Thyroid gland (tissue), 4 donors: ENCODE data around the gene TBCC. TPM values are rescaled to one million over a fixed set of nuclear protein-coding genes. Genes with fewer than 3 reads are reported as not detected.

Experiments
- DNase-seq, 2 donors: peaks; one replicate each; pipeline ENCODE4 v3.0.0-alpha.2; 2019
- H3K27ac ChIP-seq, 3 donors: fragments of 200-600 bp; sonication (generic); 1 replicate in 2 of 3; 2 replicates in 1 of 3; pipeline ENCODE4 v1.5.1; 2016 to 2019; ENCODE audit warnings: mild to moderate bottlenecking in 1 of 3, moderate library complexity in 1 of 3
- H3K27me3 ChIP-seq: fragments of 200-600 bp; sonication (generic); one replicate; pipeline ENCODE4 v1.5.1; 2019
- H3K36me3 ChIP-seq, 2 donors: fragments of 200-600 bp; sonication (generic); one replicate each; pipeline ENCODE4 v1.5.1; 2016 to 2019
- H3K4me1 ChIP-seq, 2 donors: fragments of 200-600 bp; sonication (generic); one replicate each; pipeline ENCODE4 v1.5.1; 2017 to 2019
- H3K4me3 ChIP-seq, 3 donors: fragments of 200-600 bp; sonication (generic); replicated peaks in 1 of 3; 1 replicate in 2 of 3; 2 replicates in 1 of 3; pipeline ENCODE4 v1.5.1; 2016; ENCODE audit warnings: mild to moderate bottlenecking in 1 of 3
- H3K9me3 ChIP-seq: fragments of 200-600 bp; sonication (generic); one replicate; pipeline ENCODE4 v1.5.1; 2017
- CTCF ChIP-seq, 6 experiments: fragments of 200-600 bp in 3 of 6; fragments of 450-650 bp in 3 of 6; sonication (generic) in 3 of 6; IDR thresholded peaks; one replicate each; pipeline ENCODE4 v1.5.1; 2016 to 2019; ENCODE audit warnings: antibody characterized with exemption in 6 of 6, mild to moderate bottlenecking in 2 of 6, inconsistent platforms in 1 of 6, moderate library complexity in 1 of 6
- POLR2A ChIP-seq, 2 donors: fragments of 450-650 bp; IDR thresholded peaks; one replicate each; pipeline ENCODE4 v1.6.1; 2017; ENCODE audit warnings: antibody characterized with exemption in 2 of 2, mild to moderate bottlenecking in 2 of 2, moderate library complexity in 1 of 2
- WGBS, 2 donors: methylation state at CpG; one replicate each; pipeline ENCODE4 v1.1.5; 2017; 5-methylcytosine and 5-hydroxymethylcytosine counted together
- intact Hi-C: fragments of 100-400 bp; cut with DNase I; formaldehyde crosslinking; loops from one replicate; pipeline ENCODE4 v1.15.1; 2023
- total RNA-seq, 4 donors: library from RNA; depleted of rRNA; stranded (reverse); fragments of >200 nt; gene quantifications; one replicate each; pipeline ENCODE4 v1.2.3, GENCODE V29; 2016

TBCC gene
- total RNA-seq, 4 donors from 2014 or later, result 37.2 to 48.9 (median 48.4) TPM

GRCh38 chr6:42727087-42727611 is 18.8 kb downstream of the TBCC start:
- Histone ChIP-seq H3K27me3 (no peaks in the 10 kb centered on the region), H3K36me3 (no peaks in the 10 kb centered on the region), H3K4me1 (peaks cover 6 to 13% of the 10 kb centered on the region in 2 donors), H3K4me3 (peak overlapping the region; percentile 2 to 24 (median 22)), H3K27ac (peak overlapping the region; percentile 73 to 88 (median 78)), H3K9me3 (no peaks in the 10 kb centered on the region)
- WGBS, 2 donors, result 25 to 32% methylated on average over 34 to 43 of the region's 52 CpGs
- intact Hi-C loops, result loop anchor here (2.0 to 10.0 kb wide), 2 partner anchors 66 to 148 kb away; partner anchors contain the start of gene RPL7L1
- DNase-seq, result peak in 1 of 2 donors; percentile 35
- no peak for TF ChIP-seq POLR2A (IDR thresholded peaks at IDR 0.05)
- no peak for TF ChIP-seq CTCF (IDR thresholded peaks at IDR 0.05)

DNA sequence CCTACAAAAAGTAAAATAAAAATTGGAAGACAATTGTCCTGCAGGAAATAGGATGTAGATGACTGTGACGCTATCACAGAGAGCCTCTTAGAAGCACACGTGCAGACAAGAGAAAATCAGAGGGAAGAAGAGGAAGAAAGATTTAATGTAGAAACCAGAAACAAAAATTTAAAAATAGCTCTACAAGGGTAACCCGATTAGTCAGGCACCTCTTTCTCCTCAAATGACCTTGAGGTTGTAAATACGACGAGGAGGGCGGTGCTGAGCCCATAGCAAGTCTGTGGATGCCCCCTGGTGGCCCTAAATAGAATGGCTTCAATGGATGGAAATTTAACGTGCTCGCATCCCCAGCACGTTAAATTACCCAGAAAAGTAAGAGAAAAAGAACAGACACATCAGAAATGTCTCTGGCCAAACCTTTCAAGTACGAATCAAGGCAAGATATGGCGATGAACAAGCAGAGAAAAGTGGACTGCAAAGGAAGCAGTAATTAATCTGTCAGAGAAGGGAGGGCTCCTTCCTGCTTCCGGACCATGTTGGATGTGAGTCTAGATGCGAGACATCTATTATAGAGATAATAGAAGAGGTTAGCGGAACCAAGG is 19.3 kb downstream of the TBCC start:
- intact Hi-C loops, result loop anchor here (2.0 to 10.0 kb wide), 2 partner anchors 66 to 148 kb away; partner anchors contain the start of gene RPL7L1
- Histone ChIP-seq H3K9me3 (no peaks in the 10 kb centered on the region), H3K4me3 (peak overlapping the region; percentile 2 to 24 (median 22)), H3K27me3 (no peaks in the 10 kb centered on the region), H3K36me3 (no peaks in the 10 kb centered on the region), H3K27ac (peak overlapping the region; percentile 73 to 88 (median 78)), H3K4me1 (peaks cover 6 to 13% of the 10 kb centered on the region in 2 donors)
- TF ChIP-seq CTCF (IDR thresholded peaks at IDR 0.05) (peak; percentile 76 to 99 (median 94)), POLR2A (IDR thresholded peaks at IDR 0.05) (no peak)
- DNase-seq, result peak; percentile 83 to 86
- WGBS, 2 donors, result 5 to 6% methylated on average over 14 of the region's 14 CpGs

DNA sequence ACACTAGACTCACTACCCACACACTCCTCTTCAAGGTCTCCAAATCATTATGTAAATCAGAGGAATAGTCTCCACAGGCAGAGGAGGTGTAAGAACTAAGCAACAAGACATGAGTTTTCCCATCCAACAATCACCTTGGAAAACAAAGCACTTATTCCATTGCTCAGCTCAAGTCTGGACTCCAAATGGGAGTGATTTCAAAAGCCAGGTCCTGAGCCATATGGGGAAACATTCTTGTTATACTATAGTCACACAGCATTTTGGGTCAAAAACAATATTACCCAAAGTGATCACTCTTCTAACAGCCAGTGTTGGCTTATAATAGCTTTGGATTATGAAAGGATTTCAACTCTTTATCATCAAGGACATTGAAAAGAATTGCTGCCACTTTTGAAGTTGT is 19.9 kb downstream of the TBCC start:
- H3K36me3 ChIP-seq, result no peaks in the 10 kb centered on the region
- intact Hi-C loops, result loop anchor here (2.0 to 10.0 kb wide), 2 partner anchors 65 to 149 kb away; partner anchors contain the start of gene RPL7L1
- H3K4me3 ChIP-seq, result no peak overlapping the region

DNA sequence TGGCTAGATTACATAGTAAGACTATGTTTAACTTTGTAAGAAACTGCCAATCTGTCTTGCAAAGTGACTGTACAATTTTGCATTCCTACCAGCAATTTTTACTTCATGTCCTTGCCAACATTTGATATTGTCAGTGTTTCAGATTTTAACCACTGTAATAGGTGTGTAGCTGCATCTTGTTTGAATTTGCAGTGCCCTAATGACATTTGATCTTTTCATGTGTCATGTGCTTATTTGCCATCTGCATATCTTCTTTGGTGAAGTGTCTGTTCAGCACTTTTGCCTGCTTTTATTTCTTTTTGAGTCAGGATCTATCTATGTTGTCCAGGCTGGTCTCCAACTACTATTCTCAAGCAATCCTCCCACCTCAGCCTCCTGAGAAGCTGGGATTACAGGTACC is 21.1 kb downstream of the TBCC start:
- intact Hi-C loops, result loop anchor here (10.0 kb wide), 1 partner anchor 150 kb away; the partner anchor contains the start of gene RPL7L1
- Histone ChIP-seq H3K4me1 (peaks cover 6 to 13% of the 10 kb centered on the region in 2 donors), H3K36me3 (no peaks in the 10 kb centered on the region), H3K9me3 (no peaks in the 10 kb centered on the region), H3K27ac (no peak overlapping the region), H3K4me3 (no peak overlapping the region), H3K27me3 (no peaks in the 10 kb centered on the region)
- TF ChIP-seq POLR2A (IDR thresholded peaks at IDR 0.05) (no peak), CTCF (IDR thresholded peaks at IDR 0.05) (no peak)
- DNase-seq, result no peak

More for the DNA sequence above, 19.9 kb downstream of the TBCC start:
- Histone ChIP-seq H3K27me3 (no peaks in the 10 kb centered on the region), H3K4me1 (peaks cover 6 to 13% of the 10 kb centered on the region in 2 donors), H3K27ac (peak overlapping the region; percentile 73 to 88 (median 78)), H3K9me3 (no peaks in the 10 kb centered on the region)
- TF ChIP-seq POLR2A (IDR thresholded peaks at IDR 0.05) (no peak), CTCF (IDR thresholded peaks at IDR 0.05) (no peak)
- no peak for DNase-seq

- H3K27ac ChIP-seq, result no peak within 1 kb of the TSS
- H3K9me3 ChIP-seq, result no peaks in the 10 kb centered on the region
- H3K27me3 ChIP-seq, result no peaks in the 10 kb centered on the region
- no peaks in the 10 kb centered on the region for H3K36me3 ChIP-seq
- no peak for DNase-seq
- intact Hi-C loops, result loop anchor here (10.0 kb wide), 1 partner anchor 152 kb away; the partner anchor contains the start of gene RPL7L1
- TF ChIP-seq POLR2A (IDR thresholded peaks at IDR 0.05) (no peak), CTCF (IDR thresholded peaks at IDR 0.05) (no peak)
- peaks cover 6 to 13% of the 10 kb centered on the region in 2 donors for H3K4me1 ChIP-seq
- WGBS, 2 donors, result 87 to 92% methylated on average over 4 to 6 of the region's 6 CpGs
- no peak within 1 kb of the TSS for H3K4me3 ChIP-seq
These were observed 23.4 kb downstream of the TBCC start, which contains the start of gene PRPH2 for GRCh38 chr6:42722497-42722896. Gene PRPH2, minus strand, starts transcription at chr6:42722597. Its CDS starts 263 bp downstream, at chr6:42722334.
